ENCODE data around the gene RBBP5. TPM values are rescaled to one million over a fixed set of nuclear protein-coding genes. Genes with fewer than 3 reads are reported as not detected.

RBBP5 gene, protein sequence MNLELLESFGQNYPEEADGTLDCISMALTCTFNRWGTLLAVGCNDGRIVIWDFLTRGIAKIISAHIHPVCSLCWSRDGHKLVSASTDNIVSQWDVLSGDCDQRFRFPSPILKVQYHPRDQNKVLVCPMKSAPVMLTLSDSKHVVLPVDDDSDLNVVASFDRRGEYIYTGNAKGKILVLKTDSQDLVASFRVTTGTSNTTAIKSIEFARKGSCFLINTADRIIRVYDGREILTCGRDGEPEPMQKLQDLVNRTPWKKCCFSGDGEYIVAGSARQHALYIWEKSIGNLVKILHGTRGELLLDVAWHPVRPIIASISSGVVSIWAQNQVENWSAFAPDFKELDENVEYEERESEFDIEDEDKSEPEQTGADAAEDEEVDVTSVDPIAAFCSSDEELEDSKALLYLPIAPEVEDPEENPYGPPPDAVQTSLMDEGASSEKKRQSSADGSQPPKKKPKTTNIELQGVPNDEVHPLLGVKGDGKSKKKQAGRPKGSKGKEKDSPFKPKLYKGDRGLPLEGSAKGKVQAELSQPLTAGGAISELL
- 10 to 100 TPM in 3 of 4 donors, 1 to 10 TPM in 1; 7.0 to 36.7 (median 12.2) TPM for total RNA-seq

DNA sequence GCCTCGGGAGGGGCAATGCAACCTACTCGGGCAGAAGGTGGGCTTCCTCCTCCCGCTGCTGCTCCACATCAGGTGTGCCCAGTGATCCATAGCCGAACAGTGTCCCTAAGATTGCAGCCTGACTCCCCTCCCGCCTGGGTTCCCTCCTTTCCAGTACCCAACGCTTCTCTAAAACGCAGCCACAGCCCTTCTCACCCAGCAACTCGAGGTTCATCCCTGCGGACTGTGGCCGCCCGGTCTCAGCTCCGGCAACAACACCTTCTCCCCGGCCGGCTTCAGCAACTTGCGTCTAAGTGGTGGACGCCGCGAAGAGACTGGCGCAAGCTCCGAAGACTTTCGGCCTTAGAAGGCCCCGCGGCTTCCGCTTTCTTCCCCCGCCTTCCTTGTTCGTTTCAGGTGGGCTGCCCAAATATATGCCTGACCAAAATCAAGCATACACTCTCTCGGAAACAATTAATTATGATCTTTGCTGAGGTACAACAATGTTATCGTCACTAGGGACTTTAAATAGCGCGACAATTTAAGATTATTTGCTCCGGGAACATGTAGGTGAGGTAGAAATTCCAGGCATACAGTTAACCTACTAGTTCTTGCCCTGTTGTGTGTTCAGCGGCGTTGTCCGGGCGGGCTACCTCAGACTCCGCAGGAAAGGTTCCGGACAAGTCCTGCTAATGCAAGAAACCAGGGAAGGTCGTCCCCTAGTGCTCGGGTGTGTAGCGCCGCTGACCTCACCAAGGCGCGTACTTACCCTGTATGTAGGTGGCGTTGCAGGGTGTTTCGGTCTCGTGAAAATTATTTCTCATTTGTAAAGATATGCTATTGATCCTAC is at the start of gene RBBP5:
Gene RBBP5, minus strand, starts transcription at position 319 of the 829 bp plus-strand sequence. Its CDS starts 105 bp downstream, at position 214.
- H3K27me3 ChIP-seq, result no peaks in the 10 kb centered on the region
- H3K4me1 ChIP-seq, result peaks cover 16 to 35% (median 16%) of the 10 kb centered on the region in 3 donors
- intact Hi-C loops (cut with DNase I), result no loop called here
- peak; percentile 72 for DNase-seq
- WGBS, 2 donors, result 0% methylated on average over 29 to 34 of the region's 46 CpGs
- H3K36me3 ChIP-seq, result peaks cover 0 to 25% (median 0%) of the 10 kb centered on the region in 3 donors
- H3K27ac ChIP-seq, result peak within 1 kb of the TSS; percentile 88 to 98 (median 96)
- TF ChIP-seq, protein P1, sequence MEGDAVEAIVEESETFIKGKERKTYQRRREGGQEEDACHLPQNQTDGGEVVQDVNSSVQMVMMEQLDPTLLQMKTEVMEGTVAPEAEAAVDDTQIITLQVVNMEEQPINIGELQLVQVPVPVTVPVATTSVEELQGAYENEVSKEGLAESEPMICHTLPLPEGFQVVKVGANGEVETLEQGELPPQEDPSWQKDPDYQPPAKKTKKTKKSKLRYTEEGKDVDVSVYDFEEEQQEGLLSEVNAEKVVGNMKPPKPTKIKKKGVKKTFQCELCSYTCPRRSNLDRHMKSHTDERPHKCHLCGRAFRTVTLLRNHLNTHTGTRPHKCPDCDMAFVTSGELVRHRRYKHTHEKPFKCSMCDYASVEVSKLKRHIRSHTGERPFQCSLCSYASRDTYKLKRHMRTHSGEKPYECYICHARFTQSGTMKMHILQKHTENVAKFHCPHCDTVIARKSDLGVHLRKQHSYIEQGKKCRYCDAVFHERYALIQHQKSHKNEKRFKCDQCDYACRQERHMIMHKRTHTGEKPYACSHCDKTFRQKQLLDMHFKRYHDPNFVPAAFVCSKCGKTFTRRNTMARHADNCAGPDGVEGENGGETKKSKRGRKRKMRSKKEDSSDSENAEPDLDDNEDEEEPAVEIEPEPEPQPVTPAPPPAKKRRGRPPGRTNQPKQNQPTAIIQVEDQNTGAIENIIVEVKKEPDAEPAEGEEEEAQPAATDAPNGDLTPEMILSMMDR (IDR thresholded peaks at IDR 0.05), result peak; percentile 51 to 68 (median 58)
- peak in 2 of 4 donors; percentile 69 to 72 for TF ChIP-seq POLR2A (IDR thresholded peaks at IDR 0.05)
- H3K4me3 ChIP-seq, result peak within 1 kb of the TSS; percentile 80 to 98 (median 90)
- no peaks in the 10 kb centered on the region for H3K9me3 ChIP-seq

DNA sequence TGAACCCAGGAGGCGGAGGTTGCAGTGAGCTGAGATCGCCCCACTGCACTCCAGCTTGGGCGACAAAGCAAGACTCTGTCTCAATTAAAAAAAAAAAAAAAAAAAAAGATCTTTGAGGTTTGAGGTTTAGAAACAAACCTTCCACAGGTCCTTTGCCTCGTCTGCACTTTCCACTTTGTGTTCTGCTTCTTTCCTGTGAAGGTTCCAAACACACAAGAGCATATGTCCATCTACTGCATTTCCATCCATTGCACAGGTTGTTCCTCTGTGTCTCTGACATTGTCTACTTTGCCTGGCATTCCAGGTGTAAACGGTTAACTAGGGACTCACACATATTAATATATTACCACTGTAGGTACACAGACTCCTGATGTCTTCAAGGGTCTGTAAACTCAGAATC is 49.6 kb upstream of the RBBP5 start:
- Histone ChIP-seq H3K27me3 (no peaks in the 10 kb centered on the region), H3K4me3 (no peak overlapping the region), H3K27ac (no peak overlapping the region), H3K4me1 (peaks cover 7 to 27% (median 16%) of the 10 kb centered on the region in 3 donors), H3K36me3 (peaks cover 0 to 57% (median 0%) of the 10 kb centered on the region in 3 donors), H3K9me3 (no peaks in the 10 kb centered on the region)
- no peak for TF ChIP-seq POLR2A (IDR thresholded peaks at IDR 0.05)
- TF ChIP-seq, protein P1 (IDR thresholded peaks at IDR 0.05), result no peak
- WGBS, 2 donors, result 72 to 86% methylated on average over 5 of the region's 5 CpGs
- DNase-seq, result no peak
- intact Hi-C loops (cut with DNase I), result no loop called here

DNA sequence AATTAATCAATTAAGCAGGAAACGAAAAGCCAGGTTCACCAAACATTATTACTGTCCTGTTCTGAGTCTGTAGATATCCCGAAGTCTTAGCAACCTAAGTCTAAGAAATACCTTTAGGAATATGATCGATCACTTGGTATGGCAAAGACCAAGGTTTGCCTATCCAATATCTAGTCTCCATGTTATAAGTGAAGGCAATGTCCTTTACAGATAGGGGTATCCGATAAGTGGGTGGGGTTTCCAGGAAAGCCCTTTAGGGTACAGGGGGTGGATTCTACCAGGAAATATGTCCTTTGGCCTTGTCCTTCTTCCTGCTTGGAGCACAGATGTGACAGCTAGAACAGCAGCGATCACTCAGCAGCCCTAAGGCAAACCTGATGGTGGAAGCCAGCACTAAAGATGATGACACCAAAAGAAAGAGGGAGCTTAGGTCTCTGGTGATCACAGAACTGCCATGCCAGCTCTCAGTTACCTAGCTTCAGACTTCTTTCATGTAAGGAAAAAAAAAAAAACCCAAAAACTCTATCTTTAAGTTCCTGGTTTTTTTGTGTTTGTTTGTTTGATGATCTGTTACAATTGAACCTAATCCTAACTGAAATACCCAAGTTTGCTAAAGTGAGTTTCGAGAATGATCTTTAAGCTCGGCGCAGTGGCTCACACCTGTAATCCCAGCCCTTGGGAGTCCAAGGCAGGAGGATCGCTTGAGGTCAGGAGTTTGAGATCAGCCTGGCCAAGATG is 48.9 kb upstream of the RBBP5 start:
- no peak overlapping the region for H3K4me3 ChIP-seq
- H3K27ac ChIP-seq, result no peak overlapping the region
- H3K36me3 ChIP-seq, result peaks cover 0 to 64% (median 0%) of the 10 kb centered on the region in 3 donors
- intact Hi-C loops (cut with DNase I), result no loop called here
- WGBS, 2 donors, result 87 to 90% methylated on average over 9 of the region's 9 CpGs
- no peaks in the 10 kb centered on the region for H3K27me3 ChIP-seq
- peaks cover 5 to 20% (median 10%) of the 10 kb centered on the region in 3 donors for H3K4me1 ChIP-seq
- H3K9me3 ChIP-seq, result no peaks in the 10 kb centered on the region
- no peak for TF ChIP-seq POLR2A (IDR thresholded peaks at IDR 0.05)
- TF ChIP-seq, protein P1 (IDR thresholded peaks at IDR 0.05), result no peak
- DNase-seq, result no peak

DNA sequence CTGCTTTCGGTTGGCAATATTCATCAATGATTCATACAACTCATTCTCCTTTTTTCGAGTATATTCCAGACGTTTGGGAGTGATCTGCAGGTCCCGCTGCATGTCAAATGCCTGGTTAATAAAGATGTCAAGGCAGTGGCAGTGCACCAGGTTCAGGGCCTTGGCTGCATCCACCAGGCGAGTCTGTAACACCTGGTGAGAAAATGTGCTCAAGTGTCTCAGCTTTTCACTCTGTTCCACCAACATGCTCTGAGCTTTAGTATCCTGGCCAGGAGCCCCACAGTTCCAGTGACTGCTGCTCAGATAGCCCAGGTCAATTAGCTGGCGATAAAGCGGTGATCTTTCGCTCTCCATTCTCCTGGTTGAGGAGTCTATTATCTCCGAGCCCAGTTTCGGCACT is 47.5 kb upstream of the RBBP5 start:
- intact Hi-C loops (cut with DNase I), result no loop called here
- no peak for TF ChIP-seq POLR2A (IDR thresholded peaks at IDR 0.05)
- TF ChIP-seq, protein P1 (IDR thresholded peaks at IDR 0.05), result no peak
- no peak overlapping the region for H3K4me3 ChIP-seq
- no peaks in the 10 kb centered on the region for H3K9me3 ChIP-seq
- H3K27ac ChIP-seq, result no peak overlapping the region
- H3K36me3 ChIP-seq, result peaks cover 0 to 75% (median 3%) of the 10 kb centered on the region in 3 donors
- WGBS, 2 donors, result 93 to 95% methylated on average over 9 to 10 of the region's 10 CpGs
- no peaks in the 10 kb centered on the region for H3K27me3 ChIP-seq
- peaks cover 0 to 8% (median 0%) of the 10 kb centered on the region in 3 donors for H3K4me1 ChIP-seq
- no peak for DNase-seq
